GM19468 (cell line): ENCODE measurements around the gene LTBP1.

Experiments used
- ATAC-seq: cut with Tn5 transposase; IDR thresholded peaks from one replicate; pipeline ENCODE4 v1.9.1; 2021; ENCODE audit warnings: mild to moderate bottlenecking, moderate library complexity, moderate number of reproducible peaks; ENCODE audit not compliant: unreplicated experiment; ENCODE audit errors: extremely low read depth

Gene LTBP1

GRCh38 chr2:32931945-32932709 is 14.6 kb upstream of the LTBP1 start:
- no peak for ATAC-seq

- ATAC-seq = no peak
These were observed 13.7 kb upstream of the LTBP1 start for GRCh38 chr2:32932825-32933755.

- ATAC-seq = no peak
These were observed 13.0 kb upstream of the LTBP1 start for GRCh38 chr2:32933756-32934095.

GRCh38 chr2:32937602-32938448 is 8.9 kb upstream of the LTBP1 start:
- no peak for ATAC-seq

GRCh38 chr2:32938934-32939333 is 7.8 kb upstream of the LTBP1 start:
- no peak for ATAC-seq

GRCh38 chr2:32940316-32940997 is 6.3 kb upstream of the LTBP1 start:
- no peak for ATAC-seq

GRCh38 chr2:32941944-32942690 is 4.6 kb upstream of the LTBP1 start:
- no peak for ATAC-seq

- ATAC-seq = no peak
These were observed 3.8 kb upstream of the LTBP1 start for GRCh38 chr2:32942793-32943485.

GRCh38 chr2:32945286-32945685 is 1.5 kb upstream of the LTBP1 start:
- ATAC-seq = no peak

- no peak for ATAC-seq
These were observed 327 bp downstream of the LTBP1 start for GRCh38 chr2:32947076-32947483.

GRCh38 chr2:32947484-32948143 is 861 bp downstream of the LTBP1 start:
- ATAC-seq = no peak

- ATAC-seq = no peak
These were observed 1.5 kb downstream of the LTBP1 start for GRCh38 chr2:32948266-32948665.

GRCh38 chr2:32949260-32949659 is 2.5 kb downstream of the LTBP1 start:
- no peak for ATAC-seq

GRCh38 chr2:32951672-32952071 is 4.9 kb downstream of the LTBP1 start:
- ATAC-seq = no peak

GRCh38 chr2:32952761-32953476 is 6.2 kb downstream of the LTBP1 start:
- ATAC-seq = no peak

- ATAC-seq = no peak
These were observed 7.5 kb downstream of the LTBP1 start for GRCh38 chr2:32954206-32954605.

GRCh38 chr2:32958821-32959220 is 12.1 kb downstream of the LTBP1 start:
- no peak for ATAC-seq

- ATAC-seq = no peak
These were observed 13.5 kb downstream of the LTBP1 start for GRCh38 chr2:32960238-32960637.
